Measurements from ENCODE around the gene SCO2.
A peak's percentile ranks its signal among the peaks of the same experiment; 100 is the strongest.

The SCO2 gene

DNA sequence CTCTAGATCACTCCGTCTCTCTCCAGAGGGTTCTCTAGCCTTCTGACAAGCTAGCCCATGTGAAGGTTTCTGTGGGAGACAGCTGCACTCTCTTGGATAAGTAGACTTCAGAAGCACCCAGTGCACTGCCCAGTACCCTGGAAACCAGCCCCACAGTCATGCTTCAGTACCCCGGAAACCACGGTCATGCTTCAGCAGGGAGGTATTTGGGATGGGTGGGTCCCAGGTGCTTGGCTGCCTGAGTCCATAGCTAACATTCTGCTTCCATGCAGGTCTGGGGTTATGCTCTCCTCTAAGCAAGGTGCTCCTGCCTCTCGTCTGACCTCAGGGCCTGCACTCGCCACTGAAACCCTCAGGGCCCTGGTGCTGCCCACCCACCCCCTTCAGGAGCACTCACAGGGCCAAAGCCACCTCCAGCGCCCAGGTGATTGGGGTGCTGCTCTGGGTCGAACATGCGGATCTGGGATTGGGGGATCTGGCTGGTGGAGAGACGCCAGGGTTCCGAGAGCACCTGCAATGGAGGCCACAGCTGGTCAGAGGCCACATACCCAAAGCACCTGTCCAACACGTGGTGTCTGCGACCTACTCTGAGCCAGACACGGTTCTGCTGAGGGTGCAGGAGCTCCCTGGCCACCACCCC lies 44.6 kb upstream of the SCO2 start:
- Histone ChIP-seq H3K36me3 (ENCODE audit: insufficient read depth, insufficient read length, low read length) (peaks cover 70% of the 10 kb centered on the region), H3K4me1 (ENCODE audit: insufficient read depth, insufficient read length) (no peaks in the 10 kb centered on the region), H3K9ac (ENCODE audit: insufficient read length, low read depth) (no peak overlapping the region), H3K9me3 (ENCODE audit: insufficient read depth, low read length) (no peaks in the 10 kb centered on the region), H3K27me3 (ENCODE audit: insufficient read depth, insufficient read length) (peaks cover 2% of the 10 kb centered on the region), H3K4me3 (ENCODE audit: insufficient read length, low read depth) (no peak overlapping the region)
- no peak for DNase-seq (ENCODE audit: low read depth, low spot score)
- TF ChIP-seq YY1 (IDR thresholded peaks at IDR 0.05; ENCODE audit: insufficient read depth, insufficient read length) (no peak), ZNF274 (IDR thresholded peaks at IDR 0.05; ENCODE audit: low read depth, low read length) (no peak), SUZ12 (IDR thresholded peaks at IDR 0.05; ENCODE audit: extremely low read depth, insufficient read depth, insufficient read length) (no peak)

DNA sequence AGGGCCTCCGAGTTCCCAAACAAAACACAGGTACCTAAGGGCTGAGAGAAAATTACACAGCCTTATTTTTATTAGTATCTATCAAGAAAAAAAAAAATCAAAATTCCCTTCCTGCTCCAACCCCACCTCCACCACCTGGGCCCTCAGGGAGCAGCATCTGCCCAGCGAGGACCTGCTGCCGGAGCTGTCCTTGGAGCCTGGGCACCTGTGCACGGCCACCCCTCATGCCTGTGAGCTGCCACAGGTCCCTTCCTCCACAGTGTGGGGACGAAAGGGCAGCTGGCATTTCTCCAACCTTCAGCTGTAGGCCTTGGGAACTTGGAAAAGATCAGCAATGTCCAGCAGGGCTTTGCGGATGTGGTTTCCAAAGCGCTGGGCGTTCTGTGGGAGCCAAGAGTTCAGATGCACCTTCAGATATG lies 43.7 kb upstream of the SCO2 start:
- TF ChIP-seq YY1 (IDR thresholded peaks at IDR 0.05; ENCODE audit: insufficient read depth, insufficient read length) (no peak), ZNF274 (IDR thresholded peaks at IDR 0.05; ENCODE audit: low read depth, low read length) (no peak), SUZ12 (IDR thresholded peaks at IDR 0.05; ENCODE audit: extremely low read depth, insufficient read depth, insufficient read length) (no peak)
- H3K9ac ChIP-seq (ENCODE audit: insufficient read length, low read depth): no peak overlapping the region
- no peak for DNase-seq (ENCODE audit: low read depth, low spot score)
- H3K36me3 ChIP-seq (ENCODE audit: insufficient read depth, insufficient read length, low read length): peaks cover 62% of the 10 kb centered on the region
- H3K4me1 ChIP-seq (ENCODE audit: insufficient read depth, insufficient read length): no peaks in the 10 kb centered on the region
- no peak overlapping the region for H3K4me3 ChIP-seq (ENCODE audit: insufficient read length, low read depth)
- H3K9me3 ChIP-seq (ENCODE audit: insufficient read depth, low read length): no peaks in the 10 kb centered on the region
- H3K27me3 ChIP-seq (ENCODE audit: insufficient read depth, insufficient read length): peaks cover 12% of the 10 kb centered on the region

DNA sequence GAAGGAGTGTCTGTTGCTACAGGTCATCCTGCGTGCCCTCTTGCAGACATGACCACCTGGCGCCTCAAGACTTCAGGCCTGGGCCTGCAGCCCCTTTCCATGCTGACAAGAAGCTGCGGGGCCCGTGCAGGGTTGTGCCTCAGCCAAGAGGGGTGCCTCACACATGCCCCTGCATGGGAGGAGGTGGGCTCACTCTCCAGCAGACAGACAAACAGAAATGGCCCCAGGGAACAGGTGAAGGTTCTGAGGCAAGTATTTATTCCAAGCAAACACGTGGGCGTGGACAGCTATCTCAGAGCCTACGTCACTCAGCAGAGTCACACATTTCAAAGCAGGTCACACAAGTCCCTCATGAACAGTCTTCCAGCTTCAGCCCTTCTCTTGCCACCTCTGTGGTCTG lies 43.2 kb upstream of the SCO2 start:
- H3K27me3 ChIP-seq (ENCODE audit: insufficient read depth, insufficient read length): peaks cover 16% of the 10 kb centered on the region
- no peak for DNase-seq (ENCODE audit: low read depth, low spot score)
- H3K36me3 ChIP-seq (ENCODE audit: insufficient read depth, insufficient read length, low read length): peaks cover 59% of the 10 kb centered on the region
- no peaks in the 10 kb centered on the region for H3K4me1 ChIP-seq (ENCODE audit: insufficient read depth, insufficient read length)
- H3K9me3 ChIP-seq (ENCODE audit: insufficient read depth, low read length): no peaks in the 10 kb centered on the region
- H3K9ac ChIP-seq (ENCODE audit: insufficient read length, low read depth): no peak overlapping the region
- no peak overlapping the region for H3K4me3 ChIP-seq (ENCODE audit: insufficient read length, low read depth)
- TF ChIP-seq ZNF274 (IDR thresholded peaks at IDR 0.05; ENCODE audit: low read depth, low read length) (no peak), SUZ12 (IDR thresholded peaks at IDR 0.05; ENCODE audit: extremely low read depth, insufficient read depth, insufficient read length) (no peak), YY1 (IDR thresholded peaks at IDR 0.05; ENCODE audit: insufficient read depth, insufficient read length) (no peak)

DNA sequence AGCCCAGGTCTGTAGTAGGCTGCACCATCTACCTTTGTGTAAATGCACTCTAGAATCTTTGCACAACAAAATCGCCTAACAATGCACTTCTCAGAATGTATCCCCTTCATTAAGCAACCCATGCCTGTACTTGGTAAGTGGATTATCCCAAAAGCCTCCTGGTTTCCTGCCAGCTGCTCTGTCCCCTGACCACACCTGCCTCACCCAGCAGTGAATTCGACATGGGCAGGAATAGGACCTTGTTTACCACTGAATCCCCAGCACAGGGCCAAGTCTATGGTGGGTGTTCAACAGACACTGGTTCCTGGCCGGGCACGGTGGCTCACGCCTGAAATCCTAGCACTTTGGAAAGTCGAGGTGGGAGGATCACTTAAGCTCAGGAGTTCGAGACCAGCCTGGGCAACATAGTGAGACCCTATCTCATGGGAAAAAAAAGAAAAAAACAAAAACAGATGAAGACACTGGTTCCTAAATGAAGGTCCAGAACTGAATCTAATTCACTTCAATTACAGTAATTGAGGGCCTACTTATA lies 42.4 kb upstream of the SCO2 start:
- DNase-seq (ENCODE audit: low read depth, low spot score): no peak
- Histone ChIP-seq H3K9me3 (ENCODE audit: insufficient read depth, low read length) (no peaks in the 10 kb centered on the region), H3K9ac (ENCODE audit: insufficient read length, low read depth) (no peak overlapping the region), H3K36me3 (ENCODE audit: insufficient read depth, insufficient read length, low read length) (peaks cover 50% of the 10 kb centered on the region), H3K4me1 (ENCODE audit: insufficient read depth, insufficient read length) (no peaks in the 10 kb centered on the region), H3K4me3 (ENCODE audit: insufficient read length, low read depth) (no peak overlapping the region), H3K27me3 (ENCODE audit: insufficient read depth, insufficient read length) (peaks cover 23% of the 10 kb centered on the region)
- TF ChIP-seq ZNF274 (IDR thresholded peaks at IDR 0.05; ENCODE audit: low read depth, low read length) (no peak), YY1 (IDR thresholded peaks at IDR 0.05; ENCODE audit: insufficient read depth, insufficient read length) (no peak), SUZ12 (IDR thresholded peaks at IDR 0.05; ENCODE audit: extremely low read depth, insufficient read depth, insufficient read length) (no peak)

DNA sequence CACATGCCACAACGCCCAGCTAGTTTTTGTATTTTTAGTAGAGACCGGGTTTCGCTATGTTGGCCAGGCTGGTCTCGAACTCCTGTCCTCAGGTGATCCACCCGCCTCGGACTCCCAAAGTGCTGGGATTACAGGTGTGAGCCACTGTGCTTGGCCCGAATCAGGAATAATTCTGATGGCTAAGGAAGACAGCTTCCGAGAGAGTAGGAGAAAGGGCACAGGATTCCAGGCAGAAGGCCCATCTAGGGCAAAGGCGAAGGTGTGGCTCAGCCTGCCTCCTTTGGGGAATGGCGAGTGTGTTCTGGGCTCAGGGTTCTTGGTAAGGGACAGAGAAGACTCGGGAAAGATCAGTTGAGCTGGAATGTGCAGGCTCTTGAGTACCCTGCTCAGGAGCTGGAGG lies 38.9 kb upstream of the SCO2 start:
- H3K4me1 ChIP-seq (ENCODE audit: insufficient read depth, insufficient read length): peaks cover 3% of the 10 kb centered on the region
- DNase-seq (ENCODE audit: low read depth, low spot score): no peak
- H3K27me3 ChIP-seq (ENCODE audit: insufficient read depth, insufficient read length): peaks cover 23% of the 10 kb centered on the region
- no peak overlapping the region for H3K9ac ChIP-seq (ENCODE audit: insufficient read length, low read depth)
- H3K9me3 ChIP-seq (ENCODE audit: insufficient read depth, low read length): no peaks in the 10 kb centered on the region
- TF ChIP-seq SUZ12 (IDR thresholded peaks at IDR 0.05; ENCODE audit: extremely low read depth, insufficient read depth, insufficient read length): no peak
- no peak for TF ChIP-seq YY1 (IDR thresholded peaks at IDR 0.05; ENCODE audit: insufficient read depth, insufficient read length)
- TF ChIP-seq ZNF274 (IDR thresholded peaks at IDR 0.05; ENCODE audit: low read depth, low read length): no peak
- H3K36me3 ChIP-seq (ENCODE audit: insufficient read depth, insufficient read length, low read length): peaks cover 16% of the 10 kb centered on the region
- no peak overlapping the region for H3K4me3 ChIP-seq (ENCODE audit: insufficient read length, low read depth)

DNA sequence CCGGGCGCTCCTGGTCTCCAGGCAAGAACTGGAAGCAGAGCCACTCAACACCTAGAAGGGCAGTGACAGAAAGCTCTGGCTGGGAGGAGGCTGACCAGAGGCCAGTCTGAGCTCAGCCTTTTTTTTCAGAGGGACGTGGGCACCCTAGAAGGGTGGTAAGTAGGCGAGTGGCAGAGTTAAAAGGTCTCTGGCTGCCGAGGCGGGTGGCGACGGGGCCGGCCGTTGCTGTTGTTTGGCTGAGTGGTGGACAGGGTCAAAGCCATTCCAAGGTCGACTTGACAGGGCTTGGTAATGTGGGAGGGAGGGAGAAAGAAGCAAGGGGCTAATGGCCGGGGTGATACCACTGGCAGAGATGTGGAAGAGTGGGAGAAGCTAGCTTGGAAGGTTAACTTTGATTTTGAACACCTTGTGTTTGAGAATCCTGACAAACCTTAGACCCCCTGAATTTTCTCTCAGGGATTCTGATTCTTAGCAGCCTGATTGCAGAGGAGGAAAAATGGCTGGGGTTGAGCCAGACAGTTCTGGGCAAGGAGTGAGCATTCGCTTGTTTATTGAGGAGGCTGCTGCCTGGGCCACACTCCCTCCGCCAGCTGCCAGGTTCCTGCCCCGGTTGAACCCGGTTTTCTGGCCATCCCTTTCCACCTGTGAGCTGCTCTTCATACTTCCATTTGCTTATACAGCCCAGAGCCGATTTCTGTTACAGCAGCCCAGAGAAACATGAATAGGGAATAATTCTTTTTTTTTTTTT lies 38.2 kb upstream of the SCO2 start:
- H3K9me3 ChIP-seq (ENCODE audit: insufficient read depth, low read length): no peaks in the 10 kb centered on the region
- peaks cover 3% of the 10 kb centered on the region for H3K4me1 ChIP-seq (ENCODE audit: insufficient read depth, insufficient read length)
- no peak for DNase-seq (ENCODE audit: low read depth, low spot score)
- TF ChIP-seq YY1 (IDR thresholded peaks at IDR 0.05; ENCODE audit: insufficient read depth, insufficient read length) (no peak), ZNF274 (IDR thresholded peaks at IDR 0.05; ENCODE audit: low read depth, low read length) (no peak), SUZ12 (IDR thresholded peaks at IDR 0.05; ENCODE audit: extremely low read depth, insufficient read depth, insufficient read length) (no peak)
- peaks cover 9% of the 10 kb centered on the region for H3K36me3 ChIP-seq (ENCODE audit: insufficient read depth, insufficient read length, low read length)
- H3K27me3 ChIP-seq (ENCODE audit: insufficient read depth, insufficient read length): peaks cover 23% of the 10 kb centered on the region
- peak overlapping the region; percentile 59 for H3K9ac ChIP-seq (ENCODE audit: insufficient read length, low read depth)
- H3K4me3 ChIP-seq (ENCODE audit: insufficient read length, low read depth): peak overlapping the region; percentile 46

All from NT2/D1 (cell line).